ENCODE results near the gene PRAMEF5. TPM values are rescaled to one million over a fixed set of nuclear protein-coding genes. Genes with fewer than 3 reads are reported as not detected.

PRAMEF5 gene
- not detected for total RNA-seq

DNA sequence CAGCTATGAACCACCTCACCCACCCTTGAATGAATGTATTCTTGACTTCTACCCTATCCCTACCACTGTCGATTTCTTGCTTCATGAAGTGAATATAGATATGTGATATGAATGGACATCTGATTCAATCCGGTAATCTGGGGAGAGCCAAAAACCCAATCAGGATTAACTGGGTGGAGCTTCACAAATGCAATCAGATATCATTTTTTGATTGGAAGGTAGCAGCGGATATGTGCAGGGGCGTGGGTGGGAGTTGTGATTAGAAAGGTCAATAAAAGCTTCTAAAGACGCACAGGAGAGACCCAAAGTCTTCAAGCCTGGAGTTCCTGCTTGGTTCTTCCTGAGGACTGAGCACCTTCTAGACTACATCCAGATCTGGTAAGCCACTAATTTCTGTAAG lies at the start of gene PRAMEF5:
PRAMEF5 (plus strand) TSS at position 301 of the 400 bp plus-strand sequence. CDS start 5,071 bp downstream, outside the sequence.

DNA sequence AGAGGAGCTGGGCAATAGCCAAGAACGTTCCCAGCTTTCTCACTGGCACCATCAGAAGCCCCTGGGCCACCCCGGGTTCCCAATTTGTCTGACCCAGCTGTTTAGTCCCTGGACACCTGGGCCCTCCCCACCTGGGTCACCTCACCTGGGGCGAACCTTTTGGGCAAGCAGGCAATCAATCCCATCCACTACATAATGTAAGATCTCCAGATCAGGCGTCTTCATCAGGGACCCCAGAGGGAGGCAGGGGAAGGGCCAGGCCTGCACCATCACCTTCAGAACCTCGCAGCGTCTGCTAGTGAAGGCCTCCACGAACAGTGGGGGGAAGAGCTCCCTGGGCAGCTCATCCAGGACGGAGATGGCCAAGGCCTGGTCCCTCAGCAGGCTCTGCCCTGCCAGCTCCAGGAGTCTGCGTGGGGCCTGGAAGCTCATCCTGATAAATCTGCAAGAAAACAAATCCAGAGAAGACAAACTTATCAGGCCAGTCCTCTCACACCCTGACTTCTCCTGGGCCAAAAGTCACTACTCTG lies 28.3 kb upstream of the PRAMEF5 start, which contains the start of gene PRAMEF18:
PRAMEF18 (minus strand) TSS at position 480 of the 530 bp plus-strand sequence; CDS start at position 432, 48 bp downstream.

DNA sequence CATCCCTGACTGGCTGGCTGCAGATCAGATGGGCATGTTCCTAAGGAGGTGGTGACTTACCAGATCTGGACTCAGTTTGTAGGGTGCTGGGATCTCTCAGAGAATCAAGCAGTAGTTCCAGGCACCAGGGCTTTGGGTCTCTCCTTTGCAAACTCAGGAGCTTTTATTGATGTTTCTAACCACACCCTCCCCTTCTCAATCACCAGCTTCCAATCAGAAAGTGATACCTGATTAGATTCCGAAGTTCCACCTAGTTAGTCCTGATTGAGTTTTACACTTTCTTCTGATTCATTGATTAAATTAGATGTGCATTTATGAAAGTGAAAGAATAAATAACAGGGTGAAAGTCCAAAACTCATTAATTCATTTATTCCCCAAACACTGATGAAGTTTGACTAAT lies 31.0 kb downstream of the PRAMEF5 start, which contains the start of gene PRAMEF8:
PRAMEF8 (minus strand) TSS at position 101 of the 400 bp plus-strand sequence. CDS start 1,046 bp downstream, outside the sequence.

DNA sequence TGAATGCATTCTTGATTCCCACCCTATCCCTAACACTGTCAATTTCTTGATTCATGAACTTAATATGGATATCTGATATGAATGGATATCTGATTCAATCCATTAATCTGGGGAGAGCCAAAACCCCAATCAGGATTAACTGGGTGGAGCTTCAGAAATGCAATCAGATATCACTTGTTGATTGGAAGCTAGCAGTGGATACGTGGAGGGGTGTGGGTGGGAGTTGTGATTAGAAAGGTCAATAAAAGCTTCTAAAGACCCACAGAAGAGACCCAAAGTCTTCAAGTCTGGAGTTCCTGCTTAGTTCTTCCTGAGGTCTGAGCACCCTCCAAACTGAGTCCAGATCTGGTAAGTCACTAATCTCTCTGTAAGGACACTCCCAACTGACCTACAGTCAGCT lies 49.2 kb downstream of the PRAMEF5 start, which contains the start of gene PRAMEF33:
PRAMEF33 (plus strand) TSS at position 301 of the 400 bp plus-strand sequence. CDS start 2,416 bp downstream, outside the sequence.

Small RNA genes within 50 kb of the gene (small RNA-seq; reads per million reads assigned to genes)
- gene RNU6-771P (ENCODE audit: low replicate concordance): not detected

Other genes with a start within 250 kb of the PRAMEF5 start
- gene PRAMEF27, start 197.6 kb upstream of the PRAMEF5 start, total RNA-seq: not detected
- gene HNRNPCL3, start 193.4 kb upstream of the PRAMEF5 start, total RNA-seq: not detected
- gene PRAMEF25, start 183.4 kb upstream of the PRAMEF5 start, total RNA-seq: not detected
- gene HNRNPCL2, start 137.3 kb upstream of the PRAMEF5 start, total RNA-seq: not detected
- not detected for gene PRAMEF26, start 98.2 kb upstream of the PRAMEF5 start, total RNA-seq
- not detected for gene HNRNPCL4, start 88.6 kb upstream of the PRAMEF5 start, total RNA-seq
- not detected for gene PRAMEF9, start 82.3 kb upstream of the PRAMEF5 start, total RNA-seq
- gene PRAMEF13, start 52.8 kb upstream of the PRAMEF5 start, total RNA-seq: not detected
- gene PRAMEF18, start 28.0 kb upstream of the PRAMEF5 start, total RNA-seq: not detected
- gene PRAMEF8, start 30.9 kb downstream of the PRAMEF5 start, total RNA-seq: not detected
- gene PRAMEF33, start 49.3 kb downstream of the PRAMEF5 start, total RNA-seq: not detected
- gene PRAMEF15, start 61.4 kb downstream of the PRAMEF5 start, total RNA-seq: not detected
- gene PRAMEF14, start 92.9 kb downstream of the PRAMEF5 start, total RNA-seq: not detected
- not detected for gene PRAMEF19, start 117.7 kb downstream of the PRAMEF5 start, total RNA-seq
- not detected for gene PRAMEF17, start 135.4 kb downstream of the PRAMEF5 start, total RNA-seq
- not detected for gene PRAMEF20, start 156.3 kb downstream of the PRAMEF5 start, total RNA-seq

Data from metanephros (tissue), 2 donors.